ENCODE measurements around the gene ZNF423.

The ZNF423 gene

DNA sequence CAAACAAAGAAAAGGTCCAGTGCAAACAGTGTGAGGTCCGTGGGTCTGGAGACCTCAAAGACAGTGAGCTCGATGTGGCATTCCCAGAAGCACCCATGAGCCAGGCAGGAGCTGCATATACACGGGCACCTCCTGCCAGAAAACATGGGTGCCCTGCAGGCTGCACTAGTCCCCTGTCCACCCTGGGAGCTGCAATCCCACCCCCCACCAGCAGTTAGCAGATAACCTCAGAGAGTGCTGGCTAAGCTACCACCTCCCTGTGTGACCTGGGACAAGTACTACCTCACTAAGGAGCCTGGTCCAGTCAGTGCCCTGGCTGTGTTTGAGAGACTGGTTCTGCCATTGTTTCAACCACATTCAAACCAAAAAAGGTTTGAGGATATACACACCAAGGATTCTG, 135.7 kb downstream of the ZNF423 start:
- no peak for DNase-seq (ENCODE audit: low read depth)

DNA sequence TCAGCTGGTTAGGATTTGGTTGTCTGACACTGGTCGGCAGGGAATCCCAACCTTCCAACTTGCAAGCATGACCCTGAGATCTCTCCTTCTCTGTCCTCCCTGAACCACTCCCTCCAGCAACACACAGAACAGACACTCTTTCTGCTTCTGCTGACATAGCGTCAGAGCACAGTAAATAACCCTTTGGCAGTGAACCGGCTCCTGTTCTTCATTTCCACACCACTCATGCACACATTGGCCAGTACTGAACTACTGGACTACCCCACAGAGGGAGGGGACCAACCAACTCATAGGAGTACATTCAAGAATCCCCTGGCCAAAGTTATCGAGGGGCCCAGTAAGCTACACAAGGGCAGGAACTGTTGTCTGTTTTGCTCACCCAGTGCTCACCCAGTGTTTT, 138.2 kb downstream of the ZNF423 start:
- no peak for DNase-seq (ENCODE audit: low read depth)

DNA sequence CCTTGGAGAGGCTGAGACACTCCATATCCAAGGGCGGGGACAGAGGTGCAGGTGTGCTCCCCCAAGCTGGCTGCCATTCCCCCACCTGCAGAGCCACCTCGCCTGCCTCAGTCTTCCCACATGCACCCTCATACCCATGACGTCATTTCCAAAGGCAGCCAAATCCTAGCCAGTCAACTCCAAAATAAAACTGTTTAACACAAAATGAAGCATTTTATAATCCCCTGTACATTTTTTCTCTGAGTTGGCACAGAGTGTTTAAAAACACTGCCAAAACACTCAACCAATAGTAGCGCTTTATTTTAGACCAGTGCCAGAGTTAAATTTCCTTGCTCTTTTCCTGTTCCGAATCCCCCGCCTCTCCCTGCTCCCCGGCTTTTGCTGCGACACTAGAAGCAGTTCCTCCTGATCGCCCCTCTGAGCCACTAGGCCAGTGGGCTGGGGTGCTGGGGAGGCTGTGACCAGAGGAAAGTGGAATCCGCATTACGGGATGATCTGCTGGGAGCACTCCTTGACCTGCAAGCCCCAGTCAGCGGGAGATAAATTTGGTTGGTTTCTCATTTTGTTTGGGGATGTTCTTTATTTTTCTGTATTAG, 139.5 kb downstream of the ZNF423 start:
- no peak for DNase-seq (ENCODE audit: low read depth)

- no peak for DNase-seq (ENCODE audit: low read depth)
Measured at GRCh38 chr16:49713770-49714169, 142.1 kb downstream of the ZNF423 start.

DNA sequence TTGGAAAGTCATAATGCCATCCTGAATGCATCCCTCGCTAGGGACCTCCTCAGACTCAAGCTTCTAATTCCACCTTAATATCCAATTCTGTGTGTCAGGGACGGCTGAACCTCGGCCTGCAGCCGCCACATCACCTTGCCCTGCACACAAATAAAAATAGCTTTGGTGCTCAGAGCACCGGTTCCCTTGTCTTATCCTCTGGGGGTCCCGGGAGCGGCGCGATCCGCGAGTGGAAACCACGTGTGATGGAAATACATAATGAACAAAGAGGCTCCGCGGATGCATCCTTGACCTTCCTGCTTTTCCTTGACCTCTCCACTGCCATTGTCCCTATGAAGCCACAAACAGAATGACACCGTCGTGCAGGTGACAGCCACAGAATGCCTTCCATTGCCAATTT, 143.4 kb downstream of the ZNF423 start:
- no peak for DNase-seq (ENCODE audit: low read depth)

GRCh38 chr16:49712106-49712505, 143.8 kb downstream of the ZNF423 start:
- no peak for DNase-seq (ENCODE audit: low read depth)

- no peak for DNase-seq (ENCODE audit: low read depth)
Measured at GRCh38 chr16:49709057-49709456, 146.9 kb downstream of the ZNF423 start.

DNA sequence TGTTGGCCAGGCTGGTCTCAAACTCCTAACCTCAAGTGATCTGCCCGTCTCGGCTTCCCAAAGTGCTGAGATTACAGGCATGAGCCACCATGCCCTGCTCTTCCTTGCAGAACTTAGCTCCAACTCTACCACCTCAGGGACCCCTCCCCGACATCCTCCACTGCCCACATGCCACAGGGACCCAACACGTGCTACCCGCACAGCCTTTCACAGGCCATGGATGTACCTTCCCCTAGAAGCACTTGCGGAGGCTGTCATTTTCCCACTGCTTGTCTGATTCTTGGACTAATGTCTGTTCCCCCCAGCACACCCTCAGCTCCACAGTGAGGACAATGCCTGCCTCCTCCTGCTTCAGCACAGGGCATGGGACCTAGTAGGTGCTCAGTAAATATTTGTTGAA, 147.4 kb downstream of the ZNF423 start:
- no peak for DNase-seq (ENCODE audit: low read depth)

DNA sequence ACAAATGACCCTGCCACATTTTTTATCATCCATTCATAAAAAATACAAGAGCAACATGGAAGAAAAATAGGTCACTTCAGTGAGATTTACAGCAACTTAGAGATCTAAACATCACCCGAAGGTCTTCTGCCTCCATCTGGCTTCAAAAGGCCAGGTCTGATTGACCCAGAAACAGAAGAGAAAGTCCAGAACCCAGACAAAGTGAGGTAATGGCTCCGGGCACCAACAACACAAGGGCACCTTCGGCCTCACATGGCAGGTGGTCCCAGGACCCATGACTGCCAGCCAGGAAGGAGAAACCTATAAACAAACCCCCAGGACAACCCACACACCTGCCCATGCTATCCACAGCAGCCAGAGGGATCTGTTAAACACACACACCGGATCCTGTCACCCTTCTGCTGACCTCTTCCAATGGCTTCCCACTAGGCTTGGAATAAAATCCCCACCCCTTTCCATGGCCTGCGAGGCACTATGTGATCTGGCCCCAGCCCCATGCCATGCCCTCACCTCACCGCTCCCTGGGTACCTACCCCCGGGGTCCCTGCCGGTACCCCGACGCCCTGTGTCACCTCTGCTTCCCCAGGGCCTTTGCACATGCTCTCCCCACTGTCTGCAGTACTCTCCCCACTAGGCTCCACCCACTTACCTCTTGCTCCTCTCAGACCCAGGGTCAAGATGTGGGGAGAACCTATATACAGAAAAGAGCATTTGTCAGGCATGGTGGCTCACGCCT, 149.1 kb downstream of the ZNF423 start:
- no peak for DNase-seq (ENCODE audit: low read depth)

- no peak for DNase-seq (ENCODE audit: low read depth)
Measured at GRCh38 chr16:49704586-49705155, 151.2 kb downstream of the ZNF423 start.

- DNase-seq (ENCODE audit: low read depth), result no peak
Measured at GRCh38 chr16:49703483-49703882, 152.4 kb downstream of the ZNF423 start.

GRCh38 chr16:49701789-49702494, 154.0 kb downstream of the ZNF423 start:
- no peak for DNase-seq (ENCODE audit: low read depth)

DNA sequence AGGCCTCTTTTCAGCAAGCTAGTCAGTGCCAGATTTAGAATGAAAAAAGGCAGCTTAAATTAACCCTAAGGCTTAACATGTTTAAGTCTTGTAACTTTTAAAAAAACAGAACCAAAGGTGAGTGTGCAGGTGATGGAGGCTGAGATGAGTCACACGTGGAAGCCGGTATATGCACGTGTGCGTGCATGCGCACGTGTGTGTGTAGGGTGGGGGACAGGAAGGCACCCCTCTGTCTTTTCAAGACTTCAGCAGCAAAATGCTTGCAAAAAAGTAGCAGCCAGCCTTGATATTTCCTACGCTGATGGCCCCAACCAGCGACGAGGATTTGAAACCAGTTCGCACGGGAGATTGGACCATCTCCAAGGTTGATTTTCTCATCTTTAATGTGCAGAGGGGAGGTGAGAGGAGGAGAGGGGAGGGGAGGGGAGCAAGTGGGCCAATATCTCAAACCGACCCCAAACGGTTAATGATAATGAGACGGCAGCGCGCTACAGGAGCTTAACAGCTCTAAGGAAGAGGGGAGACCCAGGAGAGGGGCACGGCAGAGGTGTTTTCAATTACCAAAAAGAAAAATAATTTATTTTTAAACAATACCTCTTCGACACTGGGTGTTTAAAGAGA, 154.7 kb downstream of the ZNF423 start:
- no peak for DNase-seq (ENCODE audit: low read depth)

DNA sequence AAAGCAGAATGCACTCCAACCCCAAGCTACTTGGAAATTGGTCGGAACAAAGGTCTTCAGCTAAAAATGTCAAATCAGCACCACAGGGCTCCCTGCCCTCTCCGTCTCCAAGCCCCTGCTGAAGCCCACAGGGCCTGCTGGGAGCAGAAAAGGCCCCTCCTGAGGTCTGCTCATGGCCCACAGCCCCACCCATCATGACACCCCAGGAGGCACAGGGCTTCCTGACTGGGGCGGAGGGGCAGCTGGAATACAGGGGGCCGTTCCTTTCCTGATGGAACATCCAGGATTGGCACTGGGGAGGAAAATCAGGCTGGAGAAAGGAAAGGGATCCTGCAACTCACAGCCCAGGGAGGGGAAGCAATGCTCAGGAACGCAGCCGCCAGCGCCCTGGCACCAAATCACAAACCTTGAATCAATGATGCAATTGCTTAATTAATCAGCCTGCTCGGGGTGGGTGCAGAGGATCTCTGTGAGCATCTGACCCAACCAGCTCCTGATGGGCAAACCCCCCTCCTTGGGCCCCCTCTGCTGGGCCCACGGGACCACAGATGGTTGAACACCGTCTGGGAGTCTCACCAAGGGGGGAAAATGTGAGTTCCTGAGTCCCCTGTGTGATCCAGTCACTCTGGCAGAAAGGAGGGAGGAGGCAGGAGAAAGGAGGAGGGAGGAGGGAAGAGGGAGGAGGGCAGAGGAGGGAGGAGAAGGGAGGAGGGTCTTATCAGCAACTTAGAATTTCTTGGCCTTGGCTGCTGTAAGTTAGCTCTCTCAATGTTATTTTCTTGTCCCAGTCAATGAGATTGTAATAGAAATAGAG, 155.5 kb downstream of the ZNF423 start:
- no peak for DNase-seq (ENCODE audit: low read depth)

DNA sequence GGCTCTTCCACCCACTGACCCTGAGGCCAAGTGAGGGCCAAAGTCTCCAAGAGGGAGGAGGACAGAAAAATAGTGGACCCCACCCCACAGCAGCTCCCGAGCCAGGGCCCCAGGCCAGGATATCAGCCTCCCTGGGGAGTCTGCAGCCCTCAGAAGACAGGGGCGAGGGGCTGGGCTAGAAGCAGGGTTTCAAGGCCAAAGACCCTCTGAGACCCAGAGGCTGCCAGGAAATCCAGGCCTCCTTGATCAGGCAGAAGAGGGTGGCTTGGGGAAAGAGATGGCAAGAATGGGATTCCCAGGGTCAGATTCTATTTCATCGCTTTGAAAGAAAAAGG, 156.1 kb downstream of the ZNF423 start:
- DNase-seq (ENCODE audit: low read depth), result no peak

- DNase-seq (ENCODE audit: low read depth), result no peak
Measured at GRCh38 chr16:49698931-49699840, 156.7 kb downstream of the ZNF423 start.

- DNase-seq (ENCODE audit: low read depth), result no peak
Measured at GRCh38 chr16:49698453-49698815, 157.5 kb downstream of the ZNF423 start.

DNA sequence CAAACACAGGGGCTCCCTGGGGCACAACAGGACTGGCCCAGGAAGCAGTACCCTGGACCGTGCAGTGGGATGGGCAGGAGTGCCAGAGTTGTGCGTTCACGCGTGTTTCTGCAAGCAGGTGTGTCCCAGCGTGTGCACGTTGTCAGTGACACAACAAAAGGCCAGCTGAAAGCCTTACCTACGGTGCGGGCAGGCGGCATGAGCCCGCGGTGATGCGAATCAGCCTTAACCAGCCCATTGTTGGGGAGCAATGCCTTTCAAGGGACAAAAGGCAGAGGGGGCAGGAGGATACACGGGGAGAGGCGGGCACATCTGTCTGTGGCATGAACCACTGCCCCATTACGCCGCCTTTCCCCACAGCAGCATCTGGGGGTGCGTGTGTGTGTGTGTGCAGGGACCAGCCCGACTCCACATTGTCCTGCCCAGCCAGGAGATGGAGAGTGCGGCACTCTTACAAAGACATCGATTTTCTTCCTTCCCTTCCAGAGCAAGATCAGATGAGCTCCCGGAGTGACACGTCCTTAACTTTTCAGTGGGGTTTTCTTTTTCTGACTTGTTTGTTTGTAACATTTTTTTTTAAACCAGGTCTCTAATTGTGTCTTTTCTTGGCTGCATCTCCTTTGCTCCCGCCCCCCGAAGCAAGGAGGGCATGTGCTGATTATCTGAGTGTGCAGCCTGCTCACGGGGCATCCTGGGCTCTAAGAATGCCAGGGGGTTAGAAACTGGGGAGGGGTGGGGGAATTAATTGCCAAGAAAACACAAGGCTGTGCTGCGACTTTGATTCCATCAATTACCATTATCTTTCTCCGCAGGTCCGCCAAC, 158.1 kb downstream of the ZNF423 start:
- no peak for DNase-seq (ENCODE audit: low read depth)

- DNase-seq (ENCODE audit: low read depth), result no peak
Measured at GRCh38 chr16:49696414-49697101, 159.4 kb downstream of the ZNF423 start.
